ES-I3 (cell line): ENCODE measurements around the gene BCLAF1.
"Not testable (repeated sequence)": the region's sequence is repeated elsewhere in the genome, so short reads cannot be mapped to it uniquely, and the experiment has no call there.

Experiments used
- H3K36me3 ChIP-seq: 2 replicates; pipeline ENCODE4 v1.6.1; 2013; ENCODE audit warnings: mild to moderate bottlenecking, low read length, control low read depth, moderate library complexity; ENCODE audit not compliant: insufficient read depth
- H3K4me1 ChIP-seq: 2 replicates; pipeline ENCODE4 v1.6.1; 2013; ENCODE audit warnings: mild to moderate bottlenecking, control low read depth, low read length; ENCODE audit not compliant: insufficient read depth
- H3K9ac ChIP-seq: 2 replicates; pipeline ENCODE4 v1.6.1; 2013; ENCODE audit warnings: low read depth, mild to moderate bottlenecking, low read length, moderate library complexity
- H3K9me3 ChIP-seq: 2 replicates; pipeline ENCODE4 v1.6.1; 2013; ENCODE audit warnings: mild to moderate bottlenecking, low read length, moderate library complexity; ENCODE audit not compliant: control insufficient read depth, insufficient read depth

Gene BCLAF1

GRCh38 chr6:136318676-136319075, 29.0 kb upstream of the BCLAF1 start:
- Histone ChIP-seq H3K9me3 (no peaks in the 10 kb centered on the region), H3K36me3 (no peaks in the 10 kb centered on the region), H3K4me1 (no peaks in the 10 kb centered on the region), H3K9ac (no peak overlapping the region)

GRCh38 chr6:136317971-136318370, 28.3 kb upstream of the BCLAF1 start:
- Histone ChIP-seq H3K9ac (no peak overlapping the region), H3K36me3 (no peaks in the 10 kb centered on the region), H3K4me1 (no peaks in the 10 kb centered on the region), H3K9me3 (no peaks in the 10 kb centered on the region)

GRCh38 chr6:136317021-136317694, 27.5 kb upstream of the BCLAF1 start:
- no peaks in the 10 kb centered on the region for H3K36me3 ChIP-seq
- no peak overlapping the region for H3K9ac ChIP-seq
- H3K9me3 ChIP-seq = no peaks in the 10 kb centered on the region
- H3K4me1 ChIP-seq = no peaks in the 10 kb centered on the region

GRCh38 chr6:136315594-136315993, 25.9 kb upstream of the BCLAF1 start:
- H3K36me3 ChIP-seq = no peaks in the 10 kb centered on the region
- no peaks in the 10 kb centered on the region for H3K9me3 ChIP-seq
- no peak overlapping the region for H3K9ac ChIP-seq
- H3K4me1 ChIP-seq = no peaks in the 10 kb centered on the region

- no peaks in the 10 kb centered on the region for H3K36me3 ChIP-seq
- H3K9me3 ChIP-seq = no peaks in the 10 kb centered on the region
Measured at GRCh38 chr6:136312975-136313374, 23.3 kb upstream of the BCLAF1 start.

GRCh38 chr6:136309729-136310311, 20.2 kb upstream of the BCLAF1 start:
- Histone ChIP-seq H3K9ac (no peak overlapping the region), H3K36me3 (no peaks in the 10 kb centered on the region), H3K9me3 (no peaks in the 10 kb centered on the region), H3K4me1 (no peaks in the 10 kb centered on the region)

More at GRCh38 chr6:136312975-136313374, 23.3 kb upstream of the BCLAF1 start:
- no peak overlapping the region for H3K9ac ChIP-seq
- H3K4me1 ChIP-seq = no peaks in the 10 kb centered on the region

- no peaks in the 10 kb centered on the region for H3K9me3 ChIP-seq
- H3K9ac ChIP-seq = no peak overlapping the region
- H3K36me3 ChIP-seq = no peaks in the 10 kb centered on the region
- H3K4me1 ChIP-seq = no peaks in the 10 kb centered on the region
Measured at GRCh38 chr6:136309171-136309570, 19.5 kb upstream of the BCLAF1 start.

- H3K4me1 ChIP-seq, H3K36me3 ChIP-seq, H3K9me3 ChIP-seq, H3K9ac ChIP-seq: not testable (repeated sequence)
Measured at GRCh38 chr6:136308469-136308868, 18.8 kb upstream of the BCLAF1 start.

GRCh38 chr6:136307351-136307750, 17.7 kb upstream of the BCLAF1 start:
- H3K9ac ChIP-seq = no peak overlapping the region
- no peaks in the 10 kb centered on the region for H3K9me3 ChIP-seq
- H3K4me1 ChIP-seq = no peaks in the 10 kb centered on the region
- H3K36me3 ChIP-seq = no peaks in the 10 kb centered on the region

GRCh38 chr6:136306466-136306865, 16.8 kb upstream of the BCLAF1 start:
- Histone ChIP-seq H3K9ac (no peak overlapping the region), H3K4me1 (no peaks in the 10 kb centered on the region), H3K9me3 (no peaks in the 10 kb centered on the region), H3K36me3 (no peaks in the 10 kb centered on the region)

GRCh38 chr6:136304410-136304809, 14.8 kb upstream of the BCLAF1 start:
- H3K36me3 ChIP-seq = no peaks in the 10 kb centered on the region
- no peak overlapping the region for H3K9ac ChIP-seq
- H3K9me3 ChIP-seq = no peaks in the 10 kb centered on the region
- H3K4me1 ChIP-seq = no peaks in the 10 kb centered on the region

GRCh38 chr6:136303516-136303915, 13.9 kb upstream of the BCLAF1 start:
- no peaks in the 10 kb centered on the region for H3K9me3 ChIP-seq

GRCh38 chr6:136294621-136295020, 5.0 kb upstream of the BCLAF1 start:
- no peaks in the 10 kb centered on the region for H3K4me1 ChIP-seq
- H3K9me3 ChIP-seq = no peaks in the 10 kb centered on the region
- H3K9ac ChIP-seq = no peak overlapping the region
- no peaks in the 10 kb centered on the region for H3K36me3 ChIP-seq

More at GRCh38 chr6:136303516-136303915, 13.9 kb upstream of the BCLAF1 start:
- H3K9ac ChIP-seq = no peak overlapping the region
- H3K4me1 ChIP-seq = no peaks in the 10 kb centered on the region
- H3K36me3 ChIP-seq = no peaks in the 10 kb centered on the region

- peak overlapping the region; percentile 97 for H3K9ac ChIP-seq
- H3K9me3 ChIP-seq = no peaks in the 10 kb centered on the region
- H3K4me1 ChIP-seq = no peaks in the 10 kb centered on the region
- no peaks in the 10 kb centered on the region for H3K36me3 ChIP-seq
Measured at GRCh38 chr6:136290410-136291010, 864 bp upstream of the BCLAF1 start.

- H3K9me3 ChIP-seq = no peaks in the 10 kb centered on the region
- H3K9ac ChIP-seq = peak overlapping the region; percentile 97
- H3K4me1 ChIP-seq = peaks cover 13% of the 10 kb centered on the region; the same call in 1 of the 2 replicates
- H3K36me3 ChIP-seq = no peaks in the 10 kb centered on the region
Measured at GRCh38 chr6:136289327-136289578, 393 bp downstream of the BCLAF1 start.
